Activated CD4-positive, alpha-beta T cell treated with anti-CD3 and anti-CD28 coated beads, Interleukin-10, Interleukin-2, amounts not matched to agents 100 ng/mL and 50 ng/mL, durations not matched to agents 16 hours and 8 hours (primary cell): ENCODE measurements around the gene ITIH3.

Experiments
- DNase-seq: peaks from one replicate; pipeline ENCODE4 v3.0.0-alpha.2; 2020

The ITIH3 gene

GRCh38 chr3:52779837-52780585 lies 14.6 kb upstream of the ITIH3 start:
- no peak for DNase-seq

- DNase-seq, result no peak
These were observed 12.9 kb upstream of the ITIH3 start for GRCh38 chr3:52781741-52782140.

- DNase-seq, result no peak
These were observed 12.0 kb upstream of the ITIH3 start for GRCh38 chr3:52782412-52783210.

GRCh38 chr3:52783211-52783555 lies 11.4 kb upstream of the ITIH3 start:
- no peak for DNase-seq

GRCh38 chr3:52784021-52784621 lies 10.5 kb upstream of the ITIH3 start:
- no peak for DNase-seq

GRCh38 chr3:52784931-52785590 lies 9.5 kb upstream of the ITIH3 start:
- DNase-seq, result no peak

GRCh38 chr3:52786330-52787215 lies 8.0 kb upstream of the ITIH3 start:
- no peak for DNase-seq

GRCh38 chr3:52787246-52787645 lies 7.3 kb upstream of the ITIH3 start:
- DNase-seq, result no peak

- DNase-seq, result no peak
These were observed 6.6 kb upstream of the ITIH3 start for GRCh38 chr3:52787672-52788625.

- no peak for DNase-seq
These were observed 5.5 kb upstream of the ITIH3 start for GRCh38 chr3:52788890-52789745.

- no peak for DNase-seq
These were observed 4.9 kb upstream of the ITIH3 start for GRCh38 chr3:52789746-52790040.

- no peak for DNase-seq
These were observed 4.3 kb upstream of the ITIH3 start for GRCh38 chr3:52790337-52790736.

- DNase-seq, result no peak
These were observed 3.9 kb upstream of the ITIH3 start for GRCh38 chr3:52790741-52791140.

- DNase-seq, result no peak
These were observed 3.2 kb upstream of the ITIH3 start for GRCh38 chr3:52791366-52791765.

GRCh38 chr3:52791928-52792327 lies 2.7 kb upstream of the ITIH3 start:
- DNase-seq, result no peak

GRCh38 chr3:52792413-52792812 lies 2.2 kb upstream of the ITIH3 start:
- DNase-seq, result no peak

GRCh38 chr3:52792961-52793695 lies 1.5 kb upstream of the ITIH3 start:
- DNase-seq, result no peak

GRCh38 chr3:52793702-52794611 lies 639 bp upstream of the ITIH3 start:
- no peak for DNase-seq
